22Rv1 (cell line): Measurements from ENCODE around the gene CYTH1.

ENCODE experiments used
- CTCF ChIP-seq: fragments of 450-650 bp; IDR thresholded peaks from 2 replicates; pipeline ENCODE4 v1.5.1; 2017; ENCODE audit warnings: mild to moderate bottlenecking
- ZFX ChIP-seq: fragments of 450-650 bp; IDR thresholded peaks from 2 replicates; pipeline ENCODE4 v1.6.1; 2017; ENCODE audit warnings: antibody characterized with exemption, borderline replicate concordance

GRCh38 chr17:78637146-78637545 is 144.9 kb downstream of the CYTH1 start:
- no peak for TF ChIP-seq CTCF
- no peak for TF ChIP-seq ZFX
